D341Med (cell line): ENCODE data around the gene SESN1.

Source experiments
- DNase-seq: peaks from one replicate; pipeline ENCODE4 v3.0.0; 2012; ENCODE audit warnings: low spot score

Gene SESN1

DNA sequence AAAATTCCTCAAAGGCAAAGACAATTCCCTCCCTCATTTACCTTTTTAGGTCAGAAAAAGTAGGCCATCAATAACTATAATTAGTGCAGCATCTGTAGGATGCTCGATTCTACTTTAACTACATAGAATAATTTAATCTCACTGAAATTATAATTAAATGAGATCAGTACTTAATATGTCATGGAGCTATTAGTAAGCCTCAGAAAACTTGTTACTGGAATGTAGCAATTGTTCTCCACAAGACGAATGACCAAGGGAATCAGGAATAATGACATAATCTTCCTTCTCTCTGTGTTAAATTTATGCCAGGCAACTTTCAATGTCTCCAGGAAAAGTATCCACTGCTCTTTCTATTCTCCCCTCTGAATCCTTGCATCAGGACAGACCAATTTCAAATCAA lies 34.1 kb downstream of the SESN1 start:
- no peak for DNase-seq

DNA sequence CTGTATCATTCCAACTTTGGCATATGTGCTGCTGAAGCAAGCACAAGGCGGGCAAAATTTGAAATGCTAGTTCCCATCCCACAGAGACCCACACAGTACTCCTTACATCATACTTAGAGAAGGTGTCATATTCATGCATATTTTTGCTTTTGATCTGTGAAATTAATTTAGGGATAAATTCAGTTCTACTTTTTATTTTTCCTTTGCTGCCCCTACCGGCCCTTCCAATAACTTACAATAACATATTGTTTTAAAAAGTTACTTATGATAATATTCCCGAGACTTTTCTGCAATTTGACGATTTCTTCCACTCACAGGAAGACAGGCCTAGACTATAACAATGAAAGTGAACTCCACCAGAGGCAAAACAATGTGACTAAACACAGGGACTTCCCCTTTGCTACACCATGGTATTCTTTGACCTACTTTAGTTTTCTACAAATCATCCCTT lies 35.0 kb downstream of the SESN1 start:
- DNase-seq, result no peak

DNA sequence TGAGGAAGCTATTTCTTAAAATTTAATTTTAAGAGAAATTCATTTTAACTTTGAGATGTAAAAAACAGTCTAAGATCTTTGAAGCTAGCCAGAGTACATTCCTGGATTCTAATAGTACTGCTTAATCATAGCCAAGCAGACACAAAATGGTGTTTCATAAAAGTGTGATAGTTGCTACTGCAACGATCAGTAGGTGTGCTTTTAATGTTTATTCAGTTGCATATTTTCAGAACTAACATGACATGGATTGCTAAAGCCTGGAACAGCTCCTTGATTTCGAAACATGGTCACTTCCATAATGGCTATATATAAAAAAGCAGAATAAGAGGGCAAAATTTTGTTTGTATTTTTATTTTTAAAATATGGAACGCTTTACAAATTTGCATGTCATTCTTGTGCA lies 35.5 kb downstream of the SESN1 start:
- no peak for DNase-seq

DNA sequence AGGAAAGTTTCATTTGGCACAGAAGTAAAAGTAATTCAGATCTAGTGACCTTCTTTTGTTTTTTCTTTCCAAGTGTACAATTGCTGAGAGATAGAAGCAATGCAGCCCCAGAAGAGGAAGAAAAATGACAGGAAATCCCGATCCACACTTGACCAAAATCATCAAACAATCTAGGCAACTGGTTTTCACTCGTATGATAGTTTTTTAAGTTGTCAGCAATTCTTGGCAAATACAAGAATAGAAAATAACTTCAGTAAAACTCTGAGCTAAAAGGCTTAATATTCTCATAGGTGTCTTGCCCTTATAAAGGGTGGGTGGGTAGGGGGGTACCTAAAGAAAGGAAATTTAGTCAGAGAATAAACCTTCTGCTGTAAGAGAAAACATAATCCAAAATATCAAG lies 36.0 kb downstream of the SESN1 start:
- DNase-seq, result no peak

DNA sequence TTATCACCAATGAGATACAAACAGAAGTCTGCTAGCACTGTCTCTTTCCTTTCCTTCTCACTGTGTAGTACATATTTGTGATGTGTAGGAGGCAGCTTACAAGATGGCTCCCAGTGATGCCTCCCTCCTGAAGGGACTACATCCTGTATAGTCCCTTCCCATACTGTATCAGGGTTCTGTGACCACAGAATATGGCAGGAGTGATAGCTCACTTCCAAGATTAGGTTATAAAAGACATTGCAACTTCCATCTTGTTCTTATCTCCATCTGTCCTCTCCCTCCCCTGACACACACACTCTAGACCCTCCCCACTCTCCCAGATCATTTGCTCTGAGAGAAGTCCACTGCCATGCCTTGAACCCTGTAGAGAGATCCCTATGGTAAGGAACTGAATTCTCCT lies 38.0 kb downstream of the SESN1 start:
- DNase-seq, result no peak

DNA sequence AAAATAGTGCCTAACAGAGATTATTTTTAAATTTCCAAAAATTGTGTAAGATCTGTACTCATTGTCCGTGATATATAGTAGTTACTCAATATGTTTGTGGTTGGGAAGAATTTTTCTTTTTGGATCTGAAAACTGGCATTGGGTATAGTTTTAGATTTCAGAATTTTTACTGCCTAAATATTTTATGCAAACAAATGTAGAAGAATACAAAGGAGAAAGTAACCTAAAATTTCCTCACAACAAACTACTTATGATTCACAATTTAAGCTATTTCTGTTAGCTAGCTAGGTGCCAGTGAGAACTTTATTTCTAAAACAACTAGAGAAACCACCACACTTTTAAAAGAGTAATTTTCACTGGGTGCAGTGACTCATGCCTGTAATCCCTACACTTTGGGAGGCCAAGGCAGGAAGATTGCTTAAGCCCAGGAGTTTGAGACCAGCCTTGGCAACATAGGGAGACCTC lies 38.8 kb downstream of the SESN1 start:
- DNase-seq, result no peak

DNA sequence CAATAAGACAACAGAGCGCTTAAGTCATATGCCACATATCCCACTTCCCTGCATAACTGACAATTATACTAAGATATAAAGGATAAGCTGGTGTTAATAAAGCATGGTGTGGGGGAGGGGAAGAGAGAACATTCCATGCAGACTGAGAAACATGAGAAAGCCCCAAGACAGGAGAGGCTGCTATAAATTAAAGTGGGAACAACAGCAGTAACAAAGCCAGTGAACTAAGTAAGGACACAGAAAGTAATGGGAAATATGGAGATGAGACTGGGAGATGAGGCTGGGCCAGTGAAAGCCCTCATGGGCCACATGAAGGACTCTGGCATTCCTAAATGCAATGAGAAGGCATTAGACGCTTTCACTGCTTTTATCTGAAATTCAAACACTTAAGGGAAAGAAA lies 41.3 kb downstream of the SESN1 start:
- DNase-seq, result peak; percentile 31

DNA sequence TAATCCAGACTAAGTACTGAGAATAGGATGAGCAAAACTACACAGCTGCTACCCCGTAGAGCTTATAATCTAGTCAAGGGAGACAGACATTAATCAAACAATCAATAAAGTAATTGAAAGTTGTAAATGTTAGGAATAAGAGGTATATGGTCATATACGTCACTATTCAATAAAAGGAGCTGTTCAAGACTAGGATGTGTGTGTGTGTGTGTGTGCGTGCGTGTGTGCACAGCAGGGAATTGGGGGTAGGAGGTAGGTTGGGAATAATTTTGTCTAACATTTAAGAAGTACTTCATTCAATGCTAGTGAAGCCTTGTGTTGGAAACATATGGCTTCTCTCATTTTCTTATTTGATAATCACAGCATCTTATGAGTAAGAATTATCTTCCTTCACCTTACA lies 41.8 kb downstream of the SESN1 start:
- no peak for DNase-seq

DNA sequence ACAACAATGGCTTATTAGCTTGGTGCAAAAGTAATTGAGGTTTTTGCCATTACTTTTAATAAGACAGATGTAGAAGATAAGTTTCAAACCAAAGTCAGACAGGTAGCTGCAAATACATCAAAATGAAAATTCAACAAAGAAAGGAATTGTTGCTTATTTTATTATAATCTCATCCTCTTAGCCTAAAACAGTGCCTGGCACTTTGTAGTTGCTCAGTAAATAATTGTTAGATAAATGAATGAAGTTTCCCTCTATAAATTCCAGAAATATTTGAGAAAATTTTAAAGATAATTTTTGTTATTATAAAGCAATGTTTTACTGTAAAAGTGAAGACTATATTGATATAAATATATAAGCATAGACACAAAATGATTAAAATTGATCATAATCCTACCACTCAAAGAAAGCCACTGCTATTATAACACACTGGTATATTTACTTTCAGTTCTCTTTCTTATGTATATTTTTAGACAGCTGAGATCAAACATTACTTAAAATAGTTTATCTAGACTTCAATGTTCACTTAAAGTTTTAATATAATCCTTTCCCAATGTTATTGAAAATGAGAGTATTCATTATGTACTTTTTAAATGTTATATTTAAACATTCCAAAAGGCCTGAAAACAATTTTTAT lies 42.5 kb downstream of the SESN1 start:
- no peak for DNase-seq

DNA sequence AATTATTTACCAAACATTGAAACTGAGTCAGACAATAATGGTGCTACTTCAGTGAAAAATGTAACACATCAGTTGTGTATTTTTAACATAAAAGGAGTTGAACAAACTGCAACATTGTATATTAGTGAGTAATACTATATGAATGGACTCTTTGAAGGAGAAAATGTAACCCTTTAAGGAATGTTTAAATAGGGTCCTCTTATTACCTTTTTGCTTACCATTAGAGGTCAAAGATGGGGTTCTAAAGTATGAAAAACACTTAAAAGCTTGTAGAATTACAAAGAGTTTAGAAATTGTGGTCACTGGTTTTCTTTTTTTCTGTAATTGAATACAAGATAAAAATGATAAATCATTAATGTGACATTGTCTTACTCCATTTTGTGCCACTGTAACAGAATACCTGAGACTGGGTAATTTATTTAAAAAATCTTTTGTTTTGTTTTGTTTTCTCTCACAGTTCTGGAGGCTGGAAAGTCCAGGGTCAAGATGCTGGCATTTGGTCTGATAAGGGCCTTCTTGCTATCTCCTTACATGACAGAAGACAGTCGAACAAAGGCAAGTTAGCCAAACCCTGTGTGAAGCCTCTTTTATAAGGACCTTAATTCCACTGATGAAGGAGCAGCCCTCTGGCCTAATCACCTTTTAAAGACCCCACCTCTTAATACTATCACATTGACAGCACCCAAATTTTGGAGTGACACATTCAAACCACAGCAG lies 43.2 kb downstream of the SESN1 start:
- DNase-seq, result no peak

DNA sequence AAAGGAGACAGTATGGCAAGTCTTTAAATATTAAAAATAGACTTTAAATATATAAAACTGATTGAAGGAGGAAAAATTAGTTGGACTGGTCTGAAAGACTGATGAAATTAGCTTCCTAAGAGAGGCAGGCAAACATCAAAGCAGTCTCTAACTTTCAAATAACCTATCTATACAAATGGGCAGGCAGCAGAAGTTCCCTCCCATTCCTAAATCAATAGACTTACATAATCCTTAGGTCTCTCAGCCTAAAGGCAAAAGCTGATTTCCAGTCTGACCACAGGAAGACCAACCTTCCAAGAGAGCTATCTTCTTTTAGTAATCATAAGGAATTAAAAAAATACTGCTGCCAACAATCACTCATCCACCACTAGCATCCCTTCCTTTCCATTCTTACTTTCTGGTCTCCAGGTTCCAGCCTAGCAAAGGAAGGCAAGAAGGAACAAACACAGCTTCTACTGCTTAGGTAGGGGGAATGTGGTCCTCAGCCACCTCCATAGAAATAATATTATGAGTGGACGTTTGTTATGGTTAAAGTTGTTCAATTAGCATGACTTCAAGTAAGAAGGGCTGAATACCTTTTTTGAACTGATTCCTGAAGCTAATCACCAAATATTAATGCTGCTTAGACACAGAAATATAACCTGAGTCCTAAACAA lies 44.1 kb downstream of the SESN1 start:
- DNase-seq, result no peak

DNA sequence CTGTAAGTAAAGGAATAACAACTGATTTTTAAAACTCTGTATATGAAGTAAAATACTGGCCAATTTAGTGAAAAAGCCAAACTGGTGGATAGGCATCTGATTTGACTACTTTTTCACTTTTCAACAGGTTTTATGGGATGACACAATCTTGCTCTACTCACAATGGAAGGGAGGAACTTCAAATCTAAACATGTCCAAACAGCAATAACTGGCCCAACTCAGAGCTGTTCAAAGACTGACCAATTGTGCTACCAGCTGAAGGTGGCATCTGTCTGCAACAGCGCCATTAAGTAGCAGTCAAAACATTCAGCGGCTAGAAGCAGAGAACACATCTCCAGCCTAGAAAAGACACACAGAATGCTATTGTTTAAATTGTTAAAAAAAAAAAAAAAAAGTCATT lies 44.6 kb downstream of the SESN1 start:
- no peak for DNase-seq

DNA sequence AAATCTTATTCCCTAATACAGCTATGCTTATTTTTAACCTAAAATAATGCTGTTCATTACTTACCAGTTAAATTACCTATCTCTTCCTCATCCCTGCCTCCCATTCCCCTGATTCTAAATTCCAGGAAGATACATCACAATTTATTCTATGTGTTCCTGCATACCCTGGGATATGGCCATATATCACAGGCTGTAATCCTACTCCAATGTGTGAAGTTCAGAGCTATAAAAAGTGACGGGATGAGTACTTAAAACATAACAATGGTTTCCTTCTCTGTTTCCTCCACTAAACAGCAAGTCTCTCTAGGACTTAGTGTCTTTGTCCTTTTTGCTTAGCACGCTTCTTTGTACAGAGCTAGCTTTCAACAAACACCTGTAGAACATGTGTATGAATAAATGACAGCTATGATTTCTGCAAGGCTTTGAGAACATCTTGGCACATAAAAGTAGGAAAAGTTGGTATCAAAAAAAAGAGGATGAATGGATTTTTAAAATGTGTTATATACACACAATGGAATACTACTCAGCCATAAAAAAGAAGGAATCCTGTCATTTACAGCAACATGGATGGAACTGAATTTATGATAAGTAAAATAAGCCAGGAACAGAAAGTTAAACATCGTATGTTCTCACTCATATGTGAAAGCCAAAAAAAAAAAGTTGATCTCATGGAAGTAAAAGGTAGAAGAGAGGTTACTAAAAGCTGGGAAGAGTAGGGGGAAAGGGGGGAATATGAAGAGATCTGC lies 45.8 kb downstream of the SESN1 start:
- no peak for DNase-seq

DNA sequence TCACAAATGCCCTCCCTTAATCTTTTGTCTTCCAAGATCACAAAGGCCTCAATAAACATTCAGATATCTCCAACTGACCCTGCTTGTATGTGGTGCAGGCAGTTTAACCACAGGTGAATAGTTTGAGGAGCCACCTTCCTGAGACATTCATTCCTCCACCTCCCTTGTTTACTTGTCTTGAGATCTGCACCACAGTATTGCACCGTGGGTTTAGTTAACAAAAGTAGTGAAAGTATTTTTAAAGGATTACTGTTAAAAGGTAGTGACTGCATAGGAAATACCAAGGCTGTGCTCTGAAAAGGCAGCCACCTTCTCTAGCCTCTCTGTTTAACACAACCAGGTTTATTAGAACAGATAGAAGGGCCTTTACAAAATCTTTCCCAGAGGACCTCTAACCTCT lies 46.5 kb downstream of the SESN1 start:
- no peak for DNase-seq

DNA sequence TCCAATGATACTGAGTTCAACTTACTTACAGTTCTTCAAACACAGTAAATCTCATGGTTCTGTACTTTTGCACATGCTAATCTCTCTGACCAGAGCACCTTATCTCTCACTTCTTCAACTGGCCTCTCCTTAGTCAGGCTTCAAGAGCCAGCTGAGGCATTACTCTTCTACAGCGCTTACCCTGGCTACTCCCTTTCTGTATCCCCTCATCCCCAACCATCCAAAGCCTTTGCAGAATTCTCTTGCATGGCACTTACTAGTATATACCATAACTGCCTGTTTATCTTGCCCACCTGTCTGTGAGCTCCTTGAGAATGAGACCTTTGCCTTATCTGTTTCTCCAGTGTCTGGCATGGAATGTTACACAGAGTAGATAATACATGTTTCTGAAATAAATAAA lies 49.2 kb downstream of the SESN1 start:
- DNase-seq, result no peak

DNA sequence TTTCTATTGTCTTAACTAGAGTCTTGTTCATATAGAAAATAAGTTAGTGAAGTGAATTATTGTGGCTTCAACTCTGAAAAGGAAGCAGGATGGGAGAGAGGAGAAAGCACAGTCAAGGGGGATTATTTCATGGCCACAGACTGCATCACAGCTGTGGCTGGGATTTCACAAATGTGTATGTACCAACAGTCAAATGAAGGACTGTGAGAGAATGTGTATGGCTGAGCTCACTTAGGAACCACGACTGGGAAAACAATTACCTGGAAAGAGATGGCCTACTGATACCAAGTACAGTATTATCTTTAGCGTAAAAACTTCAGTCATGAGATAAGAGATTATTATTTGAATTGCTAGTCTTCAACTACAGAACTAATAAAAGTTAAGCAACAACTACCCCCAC lies 54.9 kb downstream of the SESN1 start:
- DNase-seq, result no peak

DNA sequence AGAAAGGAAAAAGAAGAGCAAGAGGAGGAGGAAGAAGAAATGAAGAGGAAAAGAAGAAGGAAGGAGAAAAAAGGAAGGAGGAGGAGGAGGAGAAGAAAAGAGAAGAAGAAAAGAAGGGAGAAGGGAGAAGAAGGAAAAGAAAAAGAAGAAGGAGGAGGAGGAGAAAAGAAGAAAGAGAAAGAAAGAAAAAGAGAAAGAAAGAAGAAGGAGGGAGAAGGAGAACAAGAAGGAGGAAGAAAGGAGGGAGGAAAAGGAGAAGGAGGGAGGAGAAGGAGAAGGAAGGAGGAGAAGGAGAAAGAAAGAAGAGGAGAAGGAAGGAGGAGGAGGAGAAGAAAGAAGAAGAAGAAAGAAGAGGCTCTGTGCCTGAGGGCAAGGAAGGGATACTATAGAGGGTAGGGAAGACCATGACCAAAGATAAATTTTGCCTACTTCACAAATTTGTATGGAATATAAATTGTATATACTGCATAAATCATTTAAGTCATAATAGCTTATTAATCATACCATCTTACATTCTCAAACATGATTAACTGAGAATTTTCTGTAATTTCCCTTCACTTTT lies 55.7 kb downstream of the SESN1 start:
- DNase-seq, result no peak

DNA sequence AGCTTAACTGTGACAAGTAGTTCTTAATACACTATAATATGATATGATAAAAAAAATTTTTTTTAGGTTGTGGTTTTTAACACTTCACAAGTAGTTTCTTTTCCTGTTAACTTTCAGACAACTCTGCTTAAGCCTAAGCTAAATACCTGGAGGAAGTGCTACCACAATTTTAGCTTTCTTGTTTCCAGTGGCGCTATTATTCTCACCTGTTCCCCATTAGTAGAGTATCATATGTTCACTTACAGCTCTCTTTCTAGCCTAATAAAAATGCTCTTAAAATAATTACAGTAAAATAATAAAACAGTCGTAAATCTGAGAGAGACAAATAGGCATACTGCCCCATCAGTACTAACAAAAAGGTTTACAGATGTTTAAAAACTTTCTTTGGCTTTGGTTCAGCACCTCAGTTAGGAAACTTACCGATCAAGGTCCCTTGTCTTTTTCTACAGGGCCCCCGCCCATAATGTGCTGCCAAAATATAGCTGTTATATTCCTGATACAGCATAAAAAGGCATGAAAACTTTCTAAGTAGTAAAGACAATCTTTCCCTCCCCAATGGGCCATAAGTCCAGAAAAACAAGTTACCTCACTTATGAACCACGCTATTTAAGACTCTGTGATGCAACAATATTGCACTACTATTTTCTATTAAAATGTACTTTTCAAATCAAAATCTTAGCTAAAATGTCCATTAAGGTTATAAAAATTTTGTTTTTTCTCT lies 57.9 kb downstream of the SESN1 start:
- no peak for DNase-seq

DNA sequence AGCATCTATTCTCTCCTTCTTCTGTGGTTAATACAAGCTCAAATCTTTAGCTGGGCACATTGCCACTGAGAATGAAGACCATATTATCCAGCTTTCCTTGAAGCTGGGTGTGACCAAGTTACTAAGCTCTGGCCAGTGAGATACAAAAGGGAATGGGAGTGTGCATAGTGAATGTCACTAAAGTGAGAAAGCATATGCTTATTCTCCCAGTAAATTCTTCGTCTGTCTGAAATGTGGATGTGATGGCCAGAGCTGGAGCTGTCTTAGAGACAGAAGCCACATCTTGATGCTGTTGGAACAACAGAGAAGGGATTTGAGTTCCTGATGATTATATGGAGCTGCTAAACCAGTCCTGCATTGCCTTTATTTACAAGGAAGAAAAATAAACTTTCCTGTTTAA lies 60.1 kb downstream of the SESN1 start:
- no peak for DNase-seq

DNA sequence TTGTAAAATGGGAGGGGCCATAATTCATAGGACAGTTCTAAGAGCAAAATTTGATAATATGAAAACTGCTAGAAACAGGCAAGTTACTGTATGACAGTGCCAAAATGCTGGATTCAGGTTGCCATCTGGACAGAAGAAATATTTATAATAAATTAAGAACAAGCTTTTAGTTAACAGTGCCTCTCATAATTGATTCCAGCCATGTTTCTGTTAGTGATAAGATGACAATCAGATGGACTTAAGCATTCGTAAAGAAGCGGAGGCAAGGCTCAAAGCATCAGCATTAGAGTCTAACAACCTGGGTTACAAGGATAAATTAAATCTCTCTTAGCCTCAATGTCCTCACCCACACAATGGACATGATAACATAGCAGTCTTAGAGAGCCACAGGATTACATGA lies 61.0 kb downstream of the SESN1 start:
- no peak for DNase-seq

DNA sequence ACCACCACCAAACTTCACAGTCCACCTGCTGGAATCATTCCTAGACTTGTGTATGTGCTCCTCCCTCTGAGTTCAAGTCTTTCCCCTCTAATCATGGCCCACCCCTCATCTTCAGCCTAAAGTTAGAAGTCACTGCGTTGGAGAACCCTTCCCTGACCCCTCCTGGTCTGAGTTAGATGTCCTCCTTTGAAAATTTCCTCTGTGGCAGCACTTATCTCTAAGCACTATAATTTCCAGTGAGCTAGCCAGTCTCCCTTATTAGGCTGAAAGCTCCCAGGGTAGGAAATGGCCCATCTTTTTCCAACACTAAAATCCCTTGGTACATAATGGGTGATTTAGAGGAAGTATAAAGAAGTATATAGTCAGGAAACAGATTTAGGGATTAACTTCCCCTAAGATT lies 63.2 kb downstream of the SESN1 start:
- no peak for DNase-seq

DNA sequence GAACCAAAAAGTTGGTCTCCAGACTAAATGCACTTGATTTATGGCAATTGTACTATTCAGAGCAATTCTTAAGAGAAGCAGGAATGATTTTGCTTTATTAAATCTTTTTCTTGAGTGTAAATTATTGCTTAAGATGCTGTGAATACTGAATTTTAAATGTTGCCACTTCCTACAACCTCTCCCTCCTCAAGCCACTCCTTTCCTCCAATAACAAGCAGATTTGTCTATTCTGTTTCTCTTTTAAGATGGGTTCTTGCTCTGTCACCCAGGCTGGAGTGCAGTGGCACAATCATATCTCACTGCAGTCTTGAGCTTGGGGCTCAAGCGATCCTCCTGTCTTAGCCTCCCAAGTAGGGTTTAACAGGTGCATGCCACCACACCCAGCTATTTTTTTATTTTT lies 65.3 kb downstream of the SESN1 start:
- DNase-seq, result no peak
